Mammary epithelial cell (primary cell): ENCODE results near the gene GAPDH.

Experiments
- CTCF ChIP-seq, 2 donors: IDR thresholded peaks in 1 of 2; conservative IDR thresholded peaks in 1 of 2; 2 replicates each; pipeline ENCODE4 v1.5.1; 2011 to 2012; ENCODE audit warnings: inconsistent platforms in 2 of 2, low read length in 2 of 2, mild to moderate bottlenecking in 2 of 2, control low read depth in 1 of 2, low read depth in 1 of 2; ENCODE audit not compliant: insufficient read depth in 1 of 2; ENCODE audit errors: extremely low read depth in 1 of 2
- EZH2 ChIP-seq: IDR thresholded peaks from 2 replicates; pipeline ENCODE4 v1.6.1; 2012; ENCODE audit warnings: low read length, inconsistent platforms, borderline replicate concordance

DNA sequence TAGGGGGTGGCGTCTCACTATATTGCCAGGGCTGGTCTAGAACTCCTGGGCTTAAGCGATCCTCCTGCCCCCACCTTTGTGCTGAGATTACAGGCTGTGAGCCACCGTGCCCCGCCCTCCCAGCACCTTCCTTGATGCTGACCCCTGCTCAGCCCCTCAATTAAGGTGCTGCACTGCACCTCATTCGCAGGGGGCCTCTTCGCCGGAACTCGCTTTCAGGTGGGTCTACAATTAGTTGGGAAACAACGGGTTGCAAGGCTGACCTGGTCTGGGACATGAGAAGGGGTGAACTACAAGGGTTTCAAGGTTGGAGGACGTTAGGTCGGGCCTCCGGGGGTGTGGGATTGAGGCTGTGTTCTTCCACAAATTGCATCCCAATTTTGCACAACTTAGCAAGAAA is 35.0 kb downstream of the GAPDH start:
- TF ChIP-seq CTCF (conservative IDR thresholded peaks at IDR 0.05 in 1 of 2, IDR thresholded peaks at IDR 0.05 in 1 of 2; ENCODE audit: extremely low read depth in 1 of 2, insufficient read depth in 1 of 2, low read depth in 1 of 2, low read length in 2 of 2): no peak
- no peak for TF ChIP-seq EZH2
